ENCODE results near the gene ABCA12. TPM values are rescaled to one million over a fixed set of nuclear protein-coding genes. Genes with fewer than 3 reads are reported as not detected.

Gene ABCA12
- polyA plus RNA-seq, 2 donors = 0.55 to 1.0 TPM

DNA sequence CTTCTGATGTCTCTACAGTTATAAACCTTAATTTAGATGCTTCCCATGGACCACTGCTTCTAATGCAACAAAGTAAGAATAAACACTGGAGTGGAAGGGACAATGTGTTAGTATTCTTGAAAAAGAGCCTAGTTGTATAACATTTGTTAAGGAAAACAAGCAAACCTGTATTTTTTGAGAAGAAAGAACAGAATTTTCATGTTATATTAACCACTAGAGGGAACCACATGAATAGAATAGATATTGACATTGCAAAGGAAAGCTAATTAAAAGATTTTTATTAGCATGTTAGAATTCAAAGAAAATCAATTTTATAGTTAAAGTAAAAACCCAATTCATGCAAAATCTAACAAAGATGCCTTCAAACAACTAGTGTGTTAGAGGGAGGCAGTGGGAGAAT, 177.7 kb downstream of the ABCA12 start:
- Histone ChIP-seq H3K27me3 (ENCODE audit: control insufficient read depth in 1 of 2, insufficient read depth in 2 of 2, low read length in 2 of 2) (no peaks in the 10 kb centered on the region), H3K4me3 (ENCODE audit: low read depth in 1 of 2, low read length in 2 of 2) (no peak overlapping the region), H3K4me1 (ENCODE audit: control insufficient read depth in 2 of 2, insufficient read depth in 2 of 2, low read length in 1 of 2) (no peaks in the 10 kb centered on the region), H3K9me3 (ENCODE audit: control insufficient read depth in 2 of 2, insufficient read depth in 1 of 2, low read depth in 1 of 2, low read length in 1 of 2) (no peaks in the 10 kb centered on the region), H3K27ac (ENCODE audit: low read depth in 2 of 2, low read length in 1 of 2) (no peak overlapping the region), H3K36me3 (ENCODE audit: control insufficient read depth in 2 of 2, insufficient read depth in 2 of 2, low read length in 1 of 2) (no peaks in the 10 kb centered on the region)

DNA sequence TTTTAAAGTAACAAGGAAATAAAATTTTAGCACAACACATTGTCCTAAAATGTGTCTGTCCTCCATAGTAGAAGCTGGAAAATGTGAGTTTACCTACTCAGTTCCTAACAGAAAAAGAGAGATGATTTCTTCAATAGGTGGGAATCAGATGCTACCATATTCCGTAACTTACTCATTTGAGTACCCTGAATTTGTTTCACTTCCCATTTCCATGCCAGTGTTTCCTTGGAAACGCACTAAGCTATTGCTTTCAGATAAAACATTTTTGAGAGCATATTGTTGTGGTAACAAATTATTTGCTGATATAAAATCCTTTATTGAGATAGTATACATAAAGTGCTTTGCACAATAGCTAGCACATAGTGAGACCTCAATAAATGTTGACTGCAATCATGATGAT, 191.5 kb downstream of the ABCA12 start:
- WGBS, 2 donors = 85 to 90% methylated on average over 2 of the region's 2 CpGs
- Histone ChIP-seq H3K27me3 (ENCODE audit: control insufficient read depth in 1 of 2, insufficient read depth in 2 of 2, low read length in 2 of 2) (no peaks in the 10 kb centered on the region), H3K27ac (ENCODE audit: low read depth in 2 of 2, low read length in 1 of 2) (no peak overlapping the region), H3K4me3 (ENCODE audit: low read depth in 1 of 2, low read length in 2 of 2) (no peak overlapping the region), H3K9me3 (ENCODE audit: control insufficient read depth in 2 of 2, insufficient read depth in 1 of 2, low read depth in 1 of 2, low read length in 1 of 2) (no peaks in the 10 kb centered on the region), H3K36me3 (ENCODE audit: control insufficient read depth in 2 of 2, insufficient read depth in 2 of 2, low read length in 1 of 2) (no peaks in the 10 kb centered on the region), H3K4me1 (ENCODE audit: control insufficient read depth in 2 of 2, insufficient read depth in 2 of 2, low read length in 1 of 2) (no peaks in the 10 kb centered on the region)

- Histone ChIP-seq H3K4me1 (ENCODE audit: control insufficient read depth in 2 of 2, insufficient read depth in 2 of 2, low read length in 1 of 2) (no peaks in the 10 kb centered on the region), H3K27ac (ENCODE audit: low read depth in 2 of 2, low read length in 1 of 2) (no peak overlapping the region), H3K4me3 (ENCODE audit: low read depth in 1 of 2, low read length in 2 of 2) (no peak overlapping the region), H3K9me3 (ENCODE audit: control insufficient read depth in 2 of 2, insufficient read depth in 1 of 2, low read depth in 1 of 2, low read length in 1 of 2) (no peaks in the 10 kb centered on the region), H3K36me3 (ENCODE audit: control insufficient read depth in 2 of 2, insufficient read depth in 2 of 2, low read length in 1 of 2) (no peaks in the 10 kb centered on the region), H3K27me3 (ENCODE audit: control insufficient read depth in 1 of 2, insufficient read depth in 2 of 2, low read length in 2 of 2) (no peaks in the 10 kb centered on the region)
- WGBS, 2 donors = 85% methylated on average over 4 of the region's 4 CpGs
Measured at GRCh38 chr2:214934006-214934405, 204.4 kb downstream of the ABCA12 start.

DNA sequence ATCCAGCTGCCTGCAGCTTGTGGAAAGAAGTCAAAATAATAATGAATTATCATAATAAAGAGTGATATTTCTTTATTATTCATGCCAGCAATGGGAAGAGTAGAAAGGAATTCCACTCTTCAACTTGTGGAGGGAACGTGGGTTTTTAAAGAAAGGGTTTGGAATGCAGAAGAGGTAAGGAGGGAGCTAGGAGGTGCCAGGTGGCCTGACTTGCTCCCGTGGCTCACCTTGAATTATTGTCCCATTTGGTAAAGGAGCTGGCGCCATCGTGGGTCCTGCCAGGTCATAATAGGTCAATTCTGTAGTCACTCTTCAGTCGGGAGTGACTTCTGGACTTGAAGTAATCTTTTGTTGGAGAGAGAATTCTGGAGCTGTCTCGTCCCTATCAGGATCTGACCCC, 233.8 kb downstream of the ABCA12 start:
- WGBS, 2 donors = 60 to 77% methylated on average over 6 of the region's 6 CpGs
- Histone ChIP-seq H3K9me3 (ENCODE audit: control insufficient read depth in 2 of 2, insufficient read depth in 1 of 2, low read depth in 1 of 2, low read length in 1 of 2) (no peaks in the 10 kb centered on the region), H3K4me3 (ENCODE audit: low read depth in 1 of 2, low read length in 2 of 2) (no peak overlapping the region), H3K27ac (ENCODE audit: low read depth in 2 of 2, low read length in 1 of 2) (no peak overlapping the region), H3K27me3 (ENCODE audit: control insufficient read depth in 1 of 2, insufficient read depth in 2 of 2, low read length in 2 of 2) (no peaks in the 10 kb centered on the region), H3K4me1 (ENCODE audit: control insufficient read depth in 2 of 2, insufficient read depth in 2 of 2, low read length in 1 of 2) (no peaks in the 10 kb centered on the region), H3K36me3 (ENCODE audit: control insufficient read depth in 2 of 2, insufficient read depth in 2 of 2, low read length in 1 of 2) (no peaks in the 10 kb centered on the region)

DNA sequence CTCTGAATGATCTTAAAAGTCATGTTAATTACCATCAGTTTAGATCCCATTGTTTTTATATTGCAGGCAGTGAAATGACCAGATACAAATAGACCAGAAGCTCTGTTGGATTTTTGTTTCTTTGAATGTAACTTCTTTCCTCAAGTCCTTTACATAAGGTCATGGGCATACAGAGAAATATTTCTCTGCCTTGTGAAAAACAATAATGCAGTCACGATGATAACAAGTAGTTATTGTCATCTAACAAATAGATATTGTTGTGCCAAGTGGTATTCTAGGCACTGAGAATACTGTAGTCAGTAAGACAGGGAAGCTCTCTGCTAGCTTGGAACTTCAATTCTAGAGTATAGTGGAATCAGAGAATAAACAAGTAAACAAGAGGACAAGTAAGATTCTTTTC, 234.2 kb downstream of the ABCA12 start:
- H3K36me3 ChIP-seq (ENCODE audit: control insufficient read depth in 2 of 2, insufficient read depth in 2 of 2, low read length in 1 of 2) = no peaks in the 10 kb centered on the region
- no peaks in the 10 kb centered on the region for H3K9me3 ChIP-seq (ENCODE audit: control insufficient read depth in 2 of 2, insufficient read depth in 1 of 2, low read depth in 1 of 2, low read length in 1 of 2)
- no peaks in the 10 kb centered on the region for H3K27me3 ChIP-seq (ENCODE audit: control insufficient read depth in 1 of 2, insufficient read depth in 2 of 2, low read length in 2 of 2)
- no peak overlapping the region for H3K4me3 ChIP-seq (ENCODE audit: low read depth in 1 of 2, low read length in 2 of 2)
- WGBS, 2 donors = 88 to 93% methylated on average over 1 of the region's 1 CpG
- no peak overlapping the region for H3K27ac ChIP-seq (ENCODE audit: low read depth in 2 of 2, low read length in 1 of 2)
- no peaks in the 10 kb centered on the region for H3K4me1 ChIP-seq (ENCODE audit: control insufficient read depth in 2 of 2, insufficient read depth in 2 of 2, low read length in 1 of 2)

DNA sequence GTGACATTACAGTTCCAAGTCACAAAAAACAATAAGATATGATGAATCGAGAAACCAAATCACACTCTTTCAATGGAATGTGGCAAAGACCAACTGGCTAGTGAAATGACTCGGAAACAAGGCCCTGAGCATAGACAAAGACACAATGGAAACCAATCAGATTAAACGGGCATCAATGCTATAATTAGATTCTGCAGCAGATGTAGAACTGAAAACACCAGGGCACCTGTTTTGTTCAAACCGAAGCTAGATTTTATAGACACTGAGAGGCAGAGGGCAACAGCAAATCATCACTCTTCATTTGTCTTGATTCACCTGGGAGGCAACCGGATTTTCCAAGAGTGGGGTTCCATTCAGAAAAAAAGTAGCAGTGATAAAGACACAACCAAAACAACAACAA, 236.1 kb downstream of the ABCA12 start:
- Histone ChIP-seq H3K4me3 (ENCODE audit: low read depth in 1 of 2, low read length in 2 of 2) (no peak overlapping the region), H3K36me3 (ENCODE audit: control insufficient read depth in 2 of 2, insufficient read depth in 2 of 2, low read length in 1 of 2) (no peaks in the 10 kb centered on the region), H3K4me1 (ENCODE audit: control insufficient read depth in 2 of 2, insufficient read depth in 2 of 2, low read length in 1 of 2) (no peaks in the 10 kb centered on the region), H3K9me3 (ENCODE audit: control insufficient read depth in 2 of 2, insufficient read depth in 1 of 2, low read depth in 1 of 2, low read length in 1 of 2) (no peaks in the 10 kb centered on the region), H3K27me3 (ENCODE audit: control insufficient read depth in 1 of 2, insufficient read depth in 2 of 2, low read length in 2 of 2) (no peaks in the 10 kb centered on the region), H3K27ac (ENCODE audit: low read depth in 2 of 2, low read length in 1 of 2) (no peak overlapping the region)
- WGBS, 2 donors = 82 to 83% methylated on average over 5 of the region's 5 CpGs

DNA sequence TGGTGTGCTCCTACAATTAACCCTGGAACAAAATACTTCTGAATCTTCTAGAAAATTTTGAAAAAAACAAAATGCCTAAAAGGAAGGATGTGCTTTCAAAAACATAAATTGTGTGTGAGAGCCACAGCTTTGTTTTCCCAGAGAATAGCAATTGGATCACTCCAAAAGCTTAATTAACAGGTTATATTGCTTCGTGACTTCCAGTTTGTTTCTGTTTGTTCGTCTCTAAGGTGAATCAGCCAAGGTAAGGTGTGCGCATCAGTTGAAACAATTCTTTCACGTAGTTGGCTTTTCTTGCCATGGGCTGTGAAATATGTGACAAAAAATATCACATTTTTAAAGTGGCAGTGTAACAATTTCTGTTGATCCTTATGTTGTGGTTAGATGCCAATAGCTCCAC, 238.7 kb downstream of the ABCA12 start:
- Histone ChIP-seq H3K4me3 (ENCODE audit: low read depth in 1 of 2, low read length in 2 of 2) (peak overlapping the region in 1 of 2 donors; percentile 11), H3K9me3 (ENCODE audit: control insufficient read depth in 2 of 2, insufficient read depth in 1 of 2, low read depth in 1 of 2, low read length in 1 of 2) (no peaks in the 10 kb centered on the region), H3K4me1 (ENCODE audit: control insufficient read depth in 2 of 2, insufficient read depth in 2 of 2, low read length in 1 of 2) (no peaks in the 10 kb centered on the region), H3K27me3 (ENCODE audit: control insufficient read depth in 1 of 2, insufficient read depth in 2 of 2, low read length in 2 of 2) (no peaks in the 10 kb centered on the region), H3K27ac (ENCODE audit: low read depth in 2 of 2, low read length in 1 of 2) (peak overlapping the region in 1 of 2 donors; percentile 92), H3K36me3 (ENCODE audit: control insufficient read depth in 2 of 2, insufficient read depth in 2 of 2, low read length in 1 of 2) (no peaks in the 10 kb centered on the region)
- WGBS, 2 donors = 57 to 73% methylated on average over 4 of the region's 4 CpGs

DNA sequence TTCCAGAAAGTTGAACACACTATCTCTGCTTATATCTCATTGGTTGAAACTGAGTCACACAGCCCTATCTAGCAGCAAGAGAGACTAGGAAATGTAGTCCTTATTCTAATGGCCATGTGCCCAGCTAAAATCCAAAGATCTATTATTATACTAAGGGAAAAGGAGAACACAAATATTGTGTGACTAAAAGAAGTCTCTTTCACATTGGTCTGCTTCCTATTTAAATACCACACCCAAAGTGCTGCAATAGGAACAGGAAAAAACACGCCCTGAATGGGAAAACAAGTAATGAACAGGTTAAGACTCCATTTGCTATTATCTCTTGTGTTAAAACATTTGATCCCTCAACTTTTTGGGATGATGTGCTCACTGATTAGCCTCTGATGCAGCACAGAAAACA, 242.2 kb downstream of the ABCA12 start:
- Histone ChIP-seq H3K36me3 (ENCODE audit: control insufficient read depth in 2 of 2, insufficient read depth in 2 of 2, low read length in 1 of 2) (no peaks in the 10 kb centered on the region), H3K27ac (ENCODE audit: low read depth in 2 of 2, low read length in 1 of 2) (peak overlapping the region in 1 of 2 donors; percentile 11), H3K27me3 (ENCODE audit: control insufficient read depth in 1 of 2, insufficient read depth in 2 of 2, low read length in 2 of 2) (no peaks in the 10 kb centered on the region), H3K4me1 (ENCODE audit: control insufficient read depth in 2 of 2, insufficient read depth in 2 of 2, low read length in 1 of 2) (no peaks in the 10 kb centered on the region), H3K9me3 (ENCODE audit: control insufficient read depth in 2 of 2, insufficient read depth in 1 of 2, low read depth in 1 of 2, low read length in 1 of 2) (no peaks in the 10 kb centered on the region), H3K4me3 (ENCODE audit: low read depth in 1 of 2, low read length in 2 of 2) (no peak overlapping the region)
- 53 to 57% methylated on average over 1 of the region's 1 CpG for WGBS, 2 donors

- Histone ChIP-seq H3K27me3 (ENCODE audit: control insufficient read depth in 1 of 2, insufficient read depth in 2 of 2, low read length in 2 of 2) (no peaks in the 10 kb centered on the region), H3K4me3 (ENCODE audit: low read depth in 1 of 2, low read length in 2 of 2) (no peak overlapping the region), H3K4me1 (ENCODE audit: control insufficient read depth in 2 of 2, insufficient read depth in 2 of 2, low read length in 1 of 2) (no peaks in the 10 kb centered on the region), H3K27ac (ENCODE audit: low read depth in 2 of 2, low read length in 1 of 2) (no peak overlapping the region), H3K36me3 (ENCODE audit: control insufficient read depth in 2 of 2, insufficient read depth in 2 of 2, low read length in 1 of 2) (no peaks in the 10 kb centered on the region), H3K9me3 (ENCODE audit: control insufficient read depth in 2 of 2, insufficient read depth in 1 of 2, low read depth in 1 of 2, low read length in 1 of 2) (no peaks in the 10 kb centered on the region)
- 97 to 98% methylated on average over 3 of the region's 3 CpGs for WGBS, 2 donors
Measured at GRCh38 chr2:214895469-214895868, 243.0 kb downstream of the ABCA12 start.

DNA sequence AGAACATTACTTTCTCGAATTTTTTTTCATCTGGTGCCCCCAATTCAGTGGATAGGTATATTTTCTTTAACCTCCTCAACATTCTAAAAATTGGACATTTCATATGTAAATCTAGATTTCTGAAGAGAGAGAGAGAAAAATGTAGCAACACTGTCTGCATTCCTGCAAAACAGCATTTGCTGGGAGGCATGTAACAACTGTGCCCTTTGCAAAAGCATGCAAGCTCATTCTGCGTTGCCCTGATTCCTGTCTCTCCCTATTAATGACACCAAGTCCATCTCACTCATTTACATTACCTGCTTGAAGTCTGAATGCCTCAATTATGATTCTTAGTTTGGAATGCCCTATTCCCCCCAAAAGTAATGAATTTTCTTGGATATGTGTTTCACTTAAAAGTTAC, 249.1 kb downstream of the ABCA12 start:
- Histone ChIP-seq H3K9me3 (ENCODE audit: control insufficient read depth in 2 of 2, insufficient read depth in 1 of 2, low read depth in 1 of 2, low read length in 1 of 2) (no peaks in the 10 kb centered on the region), H3K27ac (ENCODE audit: low read depth in 2 of 2, low read length in 1 of 2) (no peak overlapping the region), H3K4me1 (ENCODE audit: control insufficient read depth in 2 of 2, insufficient read depth in 2 of 2, low read length in 1 of 2) (no peaks in the 10 kb centered on the region), H3K27me3 (ENCODE audit: control insufficient read depth in 1 of 2, insufficient read depth in 2 of 2, low read length in 2 of 2) (no peaks in the 10 kb centered on the region), H3K36me3 (ENCODE audit: control insufficient read depth in 2 of 2, insufficient read depth in 2 of 2, low read length in 1 of 2) (no peaks in the 10 kb centered on the region), H3K4me3 (ENCODE audit: low read depth in 1 of 2, low read length in 2 of 2) (no peak overlapping the region)
- 51 to 81% methylated on average over 2 of the region's 2 CpGs for WGBS, 2 donors

All from esophagus (tissue), 2 donors.